WTC11 (cell line): ENCODE measurements around the gene RECQL5. TPM values are rescaled to one million over a fixed set of nuclear protein-coding genes. Genes with fewer than 3 reads are reported as not detected.

Source experiments
- ATAC-seq: fragments of 200-7000 bp; cut with Tn5 transposase; 2 replicates; pipeline ENCODE4 v1.10.0; 2021; ENCODE audit warnings: mild to moderate bottlenecking, moderate library complexity
- CTCF ChIA-PET: fragments of 300-600 bp; sonication (Branson Sonifier 250); formaldehyde crosslinking; loops from one replicate; lab custom pipeline; 2021; ENCODE audit warnings: antibody characterized with exemption; lab: Charles Lee
- POLR2A ChIA-PET: fragments of 350-600 bp; sonication (Branson Sonifier 250); formaldehyde crosslinking; loops from one replicate; lab custom pipeline; 2021; ENCODE audit warnings: antibody characterized with exemption; lab: Charles Lee
- DNase-seq: peaks from one replicate; pipeline ENCODE4 v3.0.0; 2021; ENCODE audit warnings: low spot score
- H3K27ac Mint-ChIP-seq: 2 replicates; pipeline ENCODE4 v1.8.0; 2021; ENCODE audit warnings: mixed read lengths
- H3K27me3 Mint-ChIP-seq: 2 replicates; pipeline ENCODE4 v1.8.0; 2021; ENCODE audit warnings: low read depth, mild to moderate bottlenecking, moderate library complexity, mixed read lengths
- H3K36me3 Mint-ChIP-seq: 2 replicates; pipeline ENCODE4 v1.8.0; 2021; ENCODE audit warnings: mixed read lengths
- H3K4me1 Mint-ChIP-seq: 2 replicates; pipeline ENCODE4 v1.8.0; 2022; ENCODE audit warnings: mixed read lengths
- H3K4me3 Mint-ChIP-seq: 2 replicates; pipeline ENCODE4 v1.8.0; 2021; ENCODE audit warnings: mild to moderate bottlenecking, moderate library complexity, mixed read lengths
- H3K9me3 Mint-ChIP-seq: 2 replicates; pipeline ENCODE4 v1.8.0; 2021; ENCODE audit warnings: mixed read lengths
- CTCF ChIP-seq: fragments of 200-600 bp; IDR thresholded peaks from 2 replicates; pipeline ENCODE4 v1.8.0; 2022; ENCODE audit warnings: antibody characterized with exemption
- ESRRA ChIP-seq: sonication (generic); formaldehyde crosslinking; IDR thresholded peaks from 2 replicates; pipeline ENCODE4 v1.8.1; 2022; ENCODE audit warnings: mild to moderate bottlenecking, missing genetic modification reagents, borderline replicate concordance
- IRF2 ChIP-seq: sonication (generic); formaldehyde crosslinking; IDR thresholded peaks from 2 replicates; pipeline ENCODE4 v1.8.0; 2022; ENCODE audit warnings: low read depth, missing genetic modification reagents, borderline replicate concordance
- MXD4 ChIP-seq: fragments of 250-450 bp; sonication (Bioruptor Pico); IDR thresholded peaks from 2 replicates; pipeline ENCODE4 v1.8.0; 2021; ENCODE audit warnings: mild to moderate bottlenecking, moderate library complexity, borderline replicate concordance
- MYBL2 ChIP-seq: sonication (generic); formaldehyde crosslinking; IDR thresholded peaks from 2 replicates; pipeline ENCODE4 v1.8.1; 2023; ENCODE audit warnings: mild to moderate bottlenecking, moderate library complexity, missing genetic modification reagents
- PRRX2 ChIP-seq: fragments of 250-450 bp; sonication (Bioruptor Pico); IDR thresholded peaks from 2 replicates; pipeline ENCODE4 v1.8.0; 2021; ENCODE audit warnings: mild to moderate bottlenecking
- SMAD4 ChIP-seq: sonication (generic); formaldehyde crosslinking; IDR thresholded peaks from 2 replicates; pipeline ENCODE4 v1.8.0; 2022; ENCODE audit warnings: mild to moderate bottlenecking, missing genetic modification reagents
- SOX15 ChIP-seq: fragments of 250-450 bp; sonication (Bioruptor Pico); IDR thresholded peaks from 2 replicates; pipeline ENCODE4 v1.9.0; 2021; ENCODE audit warnings: mild to moderate bottlenecking
- TCF7 ChIP-seq: sonication (generic); formaldehyde crosslinking; IDR thresholded peaks from 2 replicates; pipeline ENCODE4 v1.8.0; 2022; ENCODE audit warnings: mild to moderate bottlenecking, low read depth, missing genetic modification reagents, moderate library complexity
- TEAD4 ChIP-seq: sonication (generic); formaldehyde crosslinking; IDR thresholded peaks from 2 replicates; pipeline ENCODE4 v1.8.0; 2022; ENCODE audit warnings: mild to moderate bottlenecking, missing genetic modification reagents
- USF2 ChIP-seq: sonication (generic); formaldehyde crosslinking; IDR thresholded peaks from 2 replicates; pipeline ENCODE4 v1.8.1; 2023; ENCODE audit warnings: mild to moderate bottlenecking, missing genetic modification reagents, moderate library complexity
- ZNF281 ChIP-seq: sonication (generic); formaldehyde crosslinking; IDR thresholded peaks from 2 replicates; pipeline ENCODE4 v1.8.0; 2023; ENCODE audit warnings: mild to moderate bottlenecking, missing genetic modification reagents
- ZNF423 ChIP-seq: fragments of 250-450 bp; sonication (Bioruptor Pico); IDR thresholded peaks from 2 replicates; pipeline ENCODE4 v2.1.2; 2022; ENCODE audit warnings: mild to moderate bottlenecking, moderate library complexity
- ZNF671 ChIP-seq: fragments of 250-450 bp; sonication (Bioruptor Pico); IDR thresholded peaks from 2 replicates; pipeline ENCODE4 v1.8.0; 2021; ENCODE audit warnings: mild to moderate bottlenecking
- total RNA-seq: library from RNA; stranded (reverse); gene quantifications from 3 replicates; pipeline ENCODE4 v1.2.3, GENCODE V29; 2021
- TF ChIP-seq, protein P1 (sequence below): sonication (generic); formaldehyde crosslinking; IDR thresholded peaks from 2 replicates; pipeline ENCODE4 v1.8.1; 2022; ENCODE audit warnings: missing genetic modification reagents, borderline replicate concordance
- TF ChIP-seq, protein P2 (sequence below): sonication (generic); formaldehyde crosslinking; IDR thresholded peaks from 2 replicates; pipeline ENCODE4 v1.8.1; 2022; ENCODE audit warnings: mild to moderate bottlenecking, missing genetic modification reagents, moderate library complexity, borderline replicate concordance
- TF ChIP-seq, protein P3 (sequence below): sonication (generic); formaldehyde crosslinking; IDR thresholded peaks from 2 replicates; pipeline ENCODE4 v1.8.1; 2023; ENCODE audit warnings: mild to moderate bottlenecking, missing genetic modification reagents, borderline replicate concordance

RECQL5 gene
- total RNA-seq, 1 experiment from 2014 or later: 51.0 TPM

DNA sequence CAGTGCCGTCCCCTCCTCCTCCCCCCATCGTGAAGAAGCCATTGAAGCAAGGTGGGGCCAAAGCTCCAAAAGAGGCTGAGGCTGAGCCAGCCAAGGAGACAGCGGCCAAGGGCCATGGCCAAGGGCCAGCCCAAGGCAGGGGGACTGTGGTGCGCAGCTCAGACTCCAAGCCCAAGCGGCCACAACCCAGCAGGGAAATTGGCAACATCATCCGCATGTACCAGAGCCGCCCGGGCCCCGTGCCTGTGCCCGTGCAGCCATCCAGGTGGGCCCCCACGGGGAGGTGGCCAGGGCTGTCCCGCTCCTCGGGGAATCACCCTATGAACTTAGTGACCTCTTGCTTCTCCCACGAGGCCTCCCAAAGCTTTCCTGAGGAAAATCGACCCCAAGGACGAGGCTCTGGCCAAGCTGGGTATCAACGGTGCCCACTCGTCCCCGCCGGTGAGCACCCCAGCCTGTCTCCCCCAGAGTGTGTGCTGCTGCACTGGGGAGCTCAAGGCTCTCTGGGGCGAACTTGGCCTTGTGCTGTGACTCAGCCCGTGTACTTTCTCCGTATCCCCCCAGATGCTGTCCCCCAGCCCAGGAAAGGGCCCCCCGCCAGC lies 50.3 kb downstream of the RECQL5 start:
- no peaks in the 10 kb centered on the region for H3K4me1 Mint-ChIP-seq
- DNase-seq (no peak), ATAC-seq (no peak)
- ChIA-PET POLR2A (no interaction called here), CTCF (interaction anchor here (1.0 to 19.0 kb wide), 13 partner anchors 7 to 213 kb away, joined by 3 to 304 read pairs (median 8); partner anchors contain the start of genes GALK1 and SMIM5)
- H3K27ac Mint-ChIP-seq: no peak overlapping the region
- H3K36me3 Mint-ChIP-seq: no peaks in the 10 kb centered on the region
- H3K4me3 Mint-ChIP-seq: no peak overlapping the region
- no peaks in the 10 kb centered on the region for H3K9me3 Mint-ChIP-seq
- no peaks in the 10 kb centered on the region for H3K27me3 Mint-ChIP-seq
- TF ChIP-seq, protein P1, sequence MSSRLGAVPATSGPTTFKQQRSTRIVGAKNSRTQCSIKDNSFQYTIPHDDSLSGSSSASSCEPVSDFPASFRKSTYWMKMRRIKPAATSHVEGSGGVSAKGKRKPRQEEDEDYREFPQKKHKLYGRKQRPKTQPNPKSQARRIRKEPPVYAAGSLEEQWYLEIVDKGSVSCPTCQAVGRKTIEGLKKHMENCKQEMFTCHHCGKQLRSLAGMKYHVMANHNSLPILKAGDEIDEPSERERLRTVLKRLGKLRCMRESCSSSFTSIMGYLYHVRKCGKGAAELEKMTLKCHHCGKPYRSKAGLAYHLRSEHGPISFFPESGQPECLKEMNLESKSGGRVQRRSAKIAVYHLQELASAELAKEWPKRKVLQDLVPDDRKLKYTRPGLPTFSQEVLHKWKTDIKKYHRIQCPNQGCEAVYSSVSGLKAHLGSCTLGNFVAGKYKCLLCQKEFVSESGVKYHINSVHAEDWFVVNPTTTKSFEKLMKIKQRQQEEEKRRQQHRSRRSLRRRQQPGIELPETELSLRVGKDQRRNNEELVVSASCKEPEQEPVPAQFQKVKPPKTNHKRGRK (CRISPR knock-in tag): no peak
- no peak for TF ChIP-seq PRRX2 (CRISPR knock-in tag)
- TF ChIP-seq MYBL2: no peak
- TF ChIP-seq, protein P2, sequence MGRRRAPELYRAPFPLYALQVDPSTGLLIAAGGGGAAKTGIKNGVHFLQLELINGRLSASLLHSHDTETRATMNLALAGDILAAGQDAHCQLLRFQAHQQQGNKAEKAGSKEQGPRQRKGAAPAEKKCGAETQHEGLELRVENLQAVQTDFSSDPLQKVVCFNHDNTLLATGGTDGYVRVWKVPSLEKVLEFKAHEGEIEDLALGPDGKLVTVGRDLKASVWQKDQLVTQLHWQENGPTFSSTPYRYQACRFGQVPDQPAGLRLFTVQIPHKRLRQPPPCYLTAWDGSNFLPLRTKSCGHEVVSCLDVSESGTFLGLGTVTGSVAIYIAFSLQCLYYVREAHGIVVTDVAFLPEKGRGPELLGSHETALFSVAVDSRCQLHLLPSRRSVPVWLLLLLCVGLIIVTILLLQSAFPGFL (CRISPR knock-in tag): no peak
- TF ChIP-seq ZNF671: no peak
- no peak for TF ChIP-seq IRF2 (CRISPR knock-in tag)
- no peak for TF ChIP-seq ESRRA (CRISPR knock-in tag)
- TF ChIP-seq SMAD4: no peak
- TF ChIP-seq TEAD4 (CRISPR knock-in tag): no peak
- no peak for TF ChIP-seq TCF7 (CRISPR knock-in tag)
- TF ChIP-seq CTCF: no peak
- TF ChIP-seq, protein P3, sequence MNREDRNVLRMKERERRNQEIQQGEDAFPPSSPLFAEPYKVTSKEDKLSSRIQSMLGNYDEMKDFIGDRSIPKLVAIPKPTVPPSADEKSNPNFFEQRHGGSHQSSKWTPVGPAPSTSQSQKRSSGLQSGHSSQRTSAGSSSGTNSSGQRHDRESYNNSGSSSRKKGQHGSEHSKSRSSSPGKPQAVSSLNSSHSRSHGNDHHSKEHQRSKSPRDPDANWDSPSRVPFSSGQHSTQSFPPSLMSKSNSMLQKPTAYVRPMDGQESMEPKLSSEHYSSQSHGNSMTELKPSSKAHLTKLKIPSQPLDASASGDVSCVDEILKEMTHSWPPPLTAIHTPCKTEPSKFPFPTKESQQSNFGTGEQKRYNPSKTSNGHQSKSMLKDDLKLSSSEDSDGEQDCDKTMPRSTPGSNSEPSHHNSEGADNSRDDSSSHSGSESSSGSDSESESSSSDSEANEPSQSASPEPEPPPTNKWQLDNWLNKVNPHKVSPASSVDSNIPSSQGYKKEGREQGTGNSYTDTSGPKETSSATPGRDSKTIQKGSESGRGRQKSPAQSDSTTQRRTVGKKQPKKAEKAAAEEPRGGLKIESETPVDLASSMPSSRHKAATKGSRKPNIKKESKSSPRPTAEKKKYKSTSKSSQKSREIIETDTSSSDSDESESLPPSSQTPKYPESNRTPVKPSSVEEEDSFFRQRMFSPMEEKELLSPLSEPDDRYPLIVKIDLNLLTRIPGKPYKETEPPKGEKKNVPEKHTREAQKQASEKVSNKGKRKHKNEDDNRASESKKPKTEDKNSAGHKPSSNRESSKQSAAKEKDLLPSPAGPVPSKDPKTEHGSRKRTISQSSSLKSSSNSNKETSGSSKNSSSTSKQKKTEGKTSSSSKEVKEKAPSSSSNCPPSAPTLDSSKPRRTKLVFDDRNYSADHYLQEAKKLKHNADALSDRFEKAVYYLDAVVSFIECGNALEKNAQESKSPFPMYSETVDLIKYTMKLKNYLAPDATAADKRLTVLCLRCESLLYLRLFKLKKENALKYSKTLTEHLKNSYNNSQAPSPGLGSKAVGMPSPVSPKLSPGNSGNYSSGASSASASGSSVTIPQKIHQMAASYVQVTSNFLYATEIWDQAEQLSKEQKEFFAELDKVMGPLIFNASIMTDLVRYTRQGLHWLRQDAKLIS (CRISPR knock-in tag): no peak
- no peak for TF ChIP-seq SOX15 (CRISPR knock-in tag)
- no peak for TF ChIP-seq ZNF423 (CRISPR knock-in tag)
- no peak for TF ChIP-seq ZNF281 (CRISPR knock-in tag)
- TF ChIP-seq USF2 (CRISPR knock-in tag): no peak
- no peak for TF ChIP-seq MXD4
